ENCODE data around the gene TNS3.

DNA sequence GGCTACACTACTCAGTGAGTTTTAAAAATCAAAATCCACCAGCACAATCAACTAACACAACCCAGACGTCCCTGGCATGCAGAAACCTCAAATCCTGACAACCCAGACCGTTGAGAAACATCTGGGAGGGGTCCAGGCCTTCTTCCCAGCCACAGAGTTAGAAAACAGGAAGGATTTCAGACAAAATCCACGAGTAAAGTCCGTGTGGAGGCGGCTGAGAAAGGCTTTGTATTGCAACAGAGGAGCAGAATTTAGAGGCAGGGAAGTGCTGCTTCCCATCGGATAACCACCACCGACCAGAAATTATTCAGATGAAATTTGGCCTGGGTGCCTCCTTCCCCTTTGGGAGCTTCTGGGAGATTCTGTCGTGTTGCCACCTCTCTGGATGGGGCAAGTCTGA is 61.5 kb downstream of the TNS3 start:
- TF ChIP-seq, protein P1, sequence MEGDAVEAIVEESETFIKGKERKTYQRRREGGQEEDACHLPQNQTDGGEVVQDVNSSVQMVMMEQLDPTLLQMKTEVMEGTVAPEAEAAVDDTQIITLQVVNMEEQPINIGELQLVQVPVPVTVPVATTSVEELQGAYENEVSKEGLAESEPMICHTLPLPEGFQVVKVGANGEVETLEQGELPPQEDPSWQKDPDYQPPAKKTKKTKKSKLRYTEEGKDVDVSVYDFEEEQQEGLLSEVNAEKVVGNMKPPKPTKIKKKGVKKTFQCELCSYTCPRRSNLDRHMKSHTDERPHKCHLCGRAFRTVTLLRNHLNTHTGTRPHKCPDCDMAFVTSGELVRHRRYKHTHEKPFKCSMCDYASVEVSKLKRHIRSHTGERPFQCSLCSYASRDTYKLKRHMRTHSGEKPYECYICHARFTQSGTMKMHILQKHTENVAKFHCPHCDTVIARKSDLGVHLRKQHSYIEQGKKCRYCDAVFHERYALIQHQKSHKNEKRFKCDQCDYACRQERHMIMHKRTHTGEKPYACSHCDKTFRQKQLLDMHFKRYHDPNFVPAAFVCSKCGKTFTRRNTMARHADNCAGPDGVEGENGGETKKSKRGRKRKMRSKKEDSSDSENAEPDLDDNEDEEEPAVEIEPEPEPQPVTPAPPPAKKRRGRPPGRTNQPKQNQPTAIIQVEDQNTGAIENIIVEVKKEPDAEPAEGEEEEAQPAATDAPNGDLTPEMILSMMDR (conservative IDR thresholded peaks at IDR 0.05 in 1 of 2, IDR thresholded peaks at IDR 0.05 in 1 of 2; ENCODE audit: extremely low read depth in 1 of 2, insufficient read depth in 1 of 2, low read depth in 1 of 2, low read length in 2 of 2): no peak
- no peak for TF ChIP-seq EZH2 (IDR thresholded peaks at IDR 0.05; ENCODE audit: borderline replicate concordance, low read length)
